HG03571 (cell line): ENCODE data around the gene ATRNL1.
"Not testable (repeated sequence)": the region's sequence is repeated elsewhere in the genome, so short reads cannot be mapped to it uniquely, and the experiment has no call there.

Experiments
- ATAC-seq: cut with Tn5 transposase; IDR thresholded peaks from one replicate; pipeline ENCODE4 v1.9.1; 2021; ENCODE audit not compliant: unreplicated experiment

The ATRNL1 gene

DNA sequence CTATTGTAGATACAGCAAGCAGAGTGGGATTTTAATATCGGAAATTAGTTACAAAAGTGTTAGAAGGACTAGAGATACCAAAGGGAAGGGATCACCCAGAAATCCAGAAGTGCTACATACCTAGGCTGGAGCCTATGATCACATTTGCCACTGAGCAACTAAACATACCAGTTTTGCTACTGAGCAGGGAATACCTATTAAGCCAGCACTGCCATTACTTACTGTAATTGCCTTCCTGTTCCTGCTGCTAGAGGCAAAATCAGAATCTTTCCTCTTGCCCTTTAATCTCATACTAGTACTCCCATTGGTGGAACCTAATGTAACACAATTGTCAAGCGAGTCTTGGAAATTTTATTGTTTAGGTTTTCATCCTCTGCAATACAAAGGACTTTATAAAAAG, 121.7 kb downstream of the ATRNL1 start:
- ATAC-seq = no peak

DNA sequence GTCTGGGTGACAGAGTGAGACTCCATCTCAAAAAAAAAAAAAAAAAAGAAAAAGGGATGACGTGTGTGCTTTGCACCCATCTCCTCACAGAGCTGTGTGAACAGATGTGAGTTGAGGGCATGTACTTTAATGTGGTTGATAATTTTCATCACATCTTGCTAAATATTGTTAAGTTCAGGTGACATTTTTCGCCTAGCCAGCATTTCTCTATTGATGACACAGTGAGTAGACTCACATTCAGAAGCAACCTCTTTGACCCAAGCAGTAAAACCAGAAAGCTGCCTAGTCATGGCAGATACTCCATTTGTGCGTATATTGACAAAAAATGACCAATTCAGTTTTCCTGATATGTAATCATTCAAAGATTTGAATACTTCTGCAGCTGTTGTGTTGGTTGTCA, 126.0 kb downstream of the ATRNL1 start:
- ATAC-seq = no peak

DNA sequence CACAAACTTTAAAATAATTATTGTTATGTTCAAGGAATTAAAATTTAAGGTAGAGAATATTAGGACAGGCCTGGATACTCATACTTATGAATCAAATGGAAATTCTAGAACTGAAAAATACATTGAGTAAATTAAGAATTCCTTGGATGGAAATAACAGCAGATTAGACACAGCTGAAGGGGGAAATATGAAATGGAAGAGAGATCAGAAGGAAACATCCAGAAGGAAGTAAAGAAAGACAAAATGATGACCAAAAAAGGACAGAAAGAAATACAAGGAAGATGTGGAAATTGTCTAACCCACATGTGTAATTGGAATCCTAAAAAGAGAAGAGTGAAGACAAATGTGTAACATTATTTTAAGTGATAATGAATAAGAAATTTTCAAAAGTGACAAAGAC, 128.9 kb downstream of the ATRNL1 start:
- no peak for ATAC-seq

DNA sequence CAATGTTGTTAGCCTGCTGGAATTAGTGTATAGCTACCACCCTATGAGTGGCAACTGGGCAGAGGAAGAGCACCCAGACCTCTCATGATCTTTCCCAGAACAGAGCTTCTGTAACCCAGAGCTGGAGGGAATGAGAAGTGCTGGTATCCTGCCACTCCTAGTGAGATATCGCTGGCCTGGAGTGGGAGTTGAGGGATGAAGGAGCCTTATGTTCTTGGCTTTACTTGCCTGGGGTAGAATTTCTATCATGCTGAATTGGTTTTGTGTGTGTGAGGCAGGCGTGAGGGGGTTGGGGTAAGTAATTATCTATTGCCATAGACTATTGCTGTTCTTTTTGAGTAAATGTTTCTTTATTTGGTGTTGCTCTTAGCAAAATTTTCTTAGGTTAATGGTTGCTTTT, 146.6 kb downstream of the ATRNL1 start:
- no peak for ATAC-seq

DNA sequence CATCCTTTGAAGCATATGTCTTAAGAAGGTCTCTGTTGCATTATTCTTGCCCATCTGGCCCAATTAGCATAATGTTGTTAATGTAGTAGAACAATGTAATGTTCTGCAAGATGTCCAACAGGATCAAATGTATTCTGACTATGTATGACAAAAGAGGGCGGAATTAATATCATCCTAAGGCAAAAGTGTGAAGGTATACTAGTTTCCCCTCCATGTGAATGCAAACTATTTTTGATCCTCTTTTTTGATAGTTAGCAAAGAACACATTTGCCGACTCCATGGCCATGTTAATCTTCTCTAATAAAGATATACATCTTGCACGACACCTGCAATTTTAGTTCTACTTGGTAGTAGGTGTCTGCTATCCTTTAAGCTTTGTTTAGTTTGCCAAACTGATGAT, 157.6 kb downstream of the ATRNL1 start:
- ATAC-seq = no peak

DNA sequence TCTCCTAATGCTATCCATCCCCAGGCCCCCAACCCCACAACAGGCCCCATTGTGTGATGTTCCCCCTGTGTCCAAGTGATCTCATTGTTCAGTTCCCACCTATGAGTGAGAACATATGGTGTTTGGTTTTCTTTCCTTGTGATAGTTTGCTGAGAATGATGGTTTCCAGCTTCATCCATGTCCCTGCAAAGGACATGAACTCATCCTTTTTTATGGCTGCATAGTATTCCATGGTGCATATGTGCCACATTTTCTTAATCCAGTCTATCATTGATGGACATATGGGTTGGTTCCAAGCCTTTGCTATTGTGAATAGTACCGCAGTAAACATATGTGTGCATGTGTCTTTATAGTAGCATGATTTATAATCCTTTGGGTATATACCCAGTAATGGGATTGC, 160.6 kb downstream of the ATRNL1 start:
- not testable (repeated sequence) for ATAC-seq

DNA sequence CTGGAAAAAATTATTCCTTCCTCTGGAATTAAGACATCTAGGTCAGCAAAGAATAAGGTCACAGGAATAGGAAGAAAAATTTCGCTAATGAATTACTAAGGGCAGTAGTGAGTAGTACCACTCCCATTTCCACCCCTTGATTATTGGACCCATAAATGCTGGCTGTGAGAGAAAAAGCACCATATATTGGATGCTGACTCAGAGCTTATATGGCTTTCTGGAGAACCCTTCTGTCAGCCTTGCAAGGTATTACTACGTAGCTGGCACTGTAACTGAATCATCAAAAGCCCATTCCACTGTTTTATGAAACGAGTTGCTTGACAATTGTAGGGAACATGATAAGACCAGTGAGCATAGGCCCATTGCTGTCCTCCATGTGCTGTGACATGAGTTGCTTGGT, 179.3 kb downstream of the ATRNL1 start:
- no peak for ATAC-seq

DNA sequence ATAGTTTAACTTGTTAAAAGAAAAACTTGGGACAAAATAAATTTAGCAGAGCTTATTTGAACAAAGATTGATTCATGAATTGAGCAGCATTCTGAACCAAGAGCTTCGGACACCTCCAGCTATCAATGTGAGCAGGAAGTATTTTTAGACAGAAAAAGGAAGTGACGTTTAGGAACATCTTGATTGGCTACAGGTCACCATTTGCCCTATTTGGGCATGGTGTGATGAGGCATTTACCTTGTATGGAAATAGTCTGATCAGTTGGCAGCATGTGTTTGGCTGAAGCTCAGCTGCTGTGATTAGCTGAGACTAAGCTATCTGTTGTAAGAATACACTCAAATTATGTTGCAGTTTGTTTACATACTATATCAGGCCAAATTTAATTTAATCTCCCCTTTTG, 185.1 kb downstream of the ATRNL1 start:
- ATAC-seq = no peak

DNA sequence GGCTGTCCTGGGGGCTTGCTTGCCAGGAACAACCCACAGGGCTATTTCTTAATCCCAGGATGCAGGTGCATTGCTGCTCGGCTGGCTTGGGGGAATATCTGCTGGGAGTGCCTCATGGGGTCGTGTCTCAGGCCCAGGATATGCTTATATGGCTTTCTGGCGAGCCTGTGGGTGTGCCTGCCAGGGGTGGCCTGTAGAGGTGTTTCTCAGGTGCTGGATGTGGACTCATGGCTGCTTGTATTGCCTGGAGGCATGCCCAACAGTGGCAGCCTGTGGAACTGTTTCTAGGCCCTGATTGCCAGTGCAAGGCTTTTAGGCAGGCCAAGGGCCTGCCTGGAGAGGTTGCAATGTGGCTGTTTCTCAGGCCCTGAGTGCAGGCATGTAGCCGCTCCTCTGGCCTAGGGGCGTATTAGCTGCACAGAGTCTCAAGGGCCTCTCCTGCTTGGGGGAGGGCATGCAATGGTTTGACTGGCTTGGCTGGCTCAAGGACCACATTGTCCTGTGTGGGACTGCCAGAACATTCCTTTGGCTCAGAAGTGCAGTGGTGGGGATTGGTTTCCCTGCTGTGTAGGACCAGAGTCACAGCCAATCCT, 202.1 kb downstream of the ATRNL1 start:
- no peak for ATAC-seq

DNA sequence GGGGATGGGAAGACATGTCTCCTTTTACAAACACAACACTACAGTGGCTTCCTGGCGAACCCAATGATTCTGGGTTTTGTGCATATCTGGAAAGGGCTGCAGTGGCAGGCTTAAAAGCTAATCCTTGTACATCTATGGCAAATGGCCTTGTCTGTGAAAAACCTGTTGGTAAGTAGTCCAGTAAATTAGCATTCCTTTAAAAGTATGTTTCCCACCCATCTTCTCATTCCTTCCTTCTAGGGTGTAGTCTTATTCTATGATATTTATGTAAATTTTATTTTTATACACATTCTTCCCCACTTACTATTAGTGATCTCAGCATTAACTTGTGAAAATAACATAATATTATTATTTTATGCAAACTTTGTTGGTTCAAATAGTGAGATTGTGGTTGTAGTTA, 206.9 kb downstream of the ATRNL1 start:
- no peak for ATAC-seq

DNA sequence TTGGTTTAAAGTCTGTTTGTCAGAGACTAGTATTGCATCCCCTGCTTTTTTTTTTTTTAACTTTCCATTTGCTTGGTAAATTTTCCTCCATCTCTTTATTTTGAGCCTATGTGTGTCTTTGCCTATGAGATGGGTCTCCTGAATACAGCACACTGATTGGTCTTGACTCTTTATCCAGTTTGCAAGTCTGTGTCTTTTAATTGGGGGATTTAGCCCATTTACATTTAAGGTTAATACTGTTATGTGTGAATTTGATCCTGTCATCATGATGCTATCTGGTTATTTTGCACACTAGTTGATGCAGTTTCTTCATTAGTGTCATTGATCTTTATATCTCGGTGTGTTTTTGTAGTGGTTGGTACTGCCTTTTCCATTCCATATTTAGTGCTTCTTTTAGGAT, 226.5 kb downstream of the ATRNL1 start:
- not testable (repeated sequence) for ATAC-seq

DNA sequence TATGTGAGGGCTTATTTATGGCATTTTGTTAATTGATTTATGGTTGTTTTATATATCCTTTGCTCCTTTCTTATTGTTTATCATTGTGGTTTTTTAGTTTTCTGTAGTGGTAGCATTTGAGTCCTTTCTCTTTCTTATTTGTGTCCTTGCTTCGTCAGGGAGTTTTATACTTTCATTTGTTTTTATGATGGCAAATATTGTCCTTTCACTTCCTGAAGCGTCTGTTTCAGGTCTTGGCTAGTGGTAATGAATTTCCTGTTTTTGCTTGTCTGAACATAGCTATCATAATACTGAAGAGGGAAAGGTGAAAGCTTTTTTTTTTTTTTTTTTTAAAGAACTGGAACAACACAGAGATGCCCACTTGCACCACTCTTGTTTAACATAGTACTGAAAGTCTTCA, 228.2 kb downstream of the ATRNL1 start:
- no peak for ATAC-seq

DNA sequence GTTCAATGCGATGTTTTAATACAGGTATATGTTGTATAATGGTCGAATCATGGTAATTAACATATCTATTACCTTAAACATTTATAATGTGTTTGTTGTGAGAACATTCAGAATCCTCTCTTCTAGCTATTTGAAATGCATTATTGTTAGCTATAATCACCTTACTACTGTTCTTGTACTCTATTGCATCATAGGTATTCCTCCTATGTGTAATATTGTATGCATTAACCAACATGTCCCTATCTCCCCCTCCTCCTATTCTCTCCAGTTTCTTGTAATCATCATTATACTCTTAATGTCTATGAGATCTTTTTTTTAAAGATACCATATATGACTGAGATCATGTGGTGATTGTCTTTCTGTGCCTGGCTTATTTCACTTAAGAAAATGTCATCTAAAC, 235.2 kb downstream of the ATRNL1 start:
- ATAC-seq = no peak

DNA sequence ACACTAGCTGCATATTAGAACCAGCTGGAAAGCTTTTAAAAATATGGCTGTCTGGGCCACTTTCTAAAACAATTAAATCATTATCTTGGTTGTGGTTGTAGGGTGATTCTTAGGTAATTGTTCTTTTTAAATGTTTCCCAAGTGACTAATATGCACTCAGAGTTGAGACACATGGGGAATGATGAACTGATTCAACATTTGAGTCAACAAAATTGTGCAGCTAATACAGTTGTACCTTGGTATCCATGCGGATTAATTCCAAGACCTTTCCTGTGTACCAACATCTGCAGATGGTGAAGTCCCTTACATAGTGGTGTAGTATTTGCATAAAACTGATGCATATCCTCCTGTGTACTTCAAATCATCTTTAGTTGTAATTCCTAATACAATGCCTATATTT, 242.2 kb downstream of the ATRNL1 start:
- no peak for ATAC-seq

DNA sequence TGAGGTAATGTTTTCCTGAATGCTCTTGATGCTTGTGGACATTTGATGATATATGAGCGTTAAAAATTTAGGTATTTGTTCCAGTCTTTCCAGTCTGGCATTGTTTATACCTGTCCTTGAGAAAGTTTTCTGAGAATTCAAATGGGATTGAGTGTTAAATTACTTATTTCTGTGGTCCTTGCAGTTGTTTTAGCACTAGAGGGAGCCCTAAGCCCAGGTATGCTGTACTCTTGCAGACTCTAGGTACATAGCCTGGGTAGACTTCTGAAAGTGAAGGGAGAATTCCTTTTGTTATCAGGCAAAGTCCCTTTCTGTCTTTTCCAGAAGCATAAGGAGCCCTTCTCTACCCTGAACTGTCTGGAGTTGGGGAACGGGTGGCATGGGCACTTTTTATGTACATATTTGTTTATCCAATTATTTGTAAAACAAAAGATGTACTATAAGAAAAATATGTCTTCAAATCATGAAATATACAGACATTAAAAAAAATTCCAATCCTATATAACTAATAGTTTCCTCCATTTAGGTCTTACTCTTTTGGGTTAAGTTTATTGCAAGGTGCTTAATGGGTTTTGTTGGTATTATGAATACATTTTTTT, 262.1 kb downstream of the ATRNL1 start:
- ATAC-seq = peak; percentile 69

DNA sequence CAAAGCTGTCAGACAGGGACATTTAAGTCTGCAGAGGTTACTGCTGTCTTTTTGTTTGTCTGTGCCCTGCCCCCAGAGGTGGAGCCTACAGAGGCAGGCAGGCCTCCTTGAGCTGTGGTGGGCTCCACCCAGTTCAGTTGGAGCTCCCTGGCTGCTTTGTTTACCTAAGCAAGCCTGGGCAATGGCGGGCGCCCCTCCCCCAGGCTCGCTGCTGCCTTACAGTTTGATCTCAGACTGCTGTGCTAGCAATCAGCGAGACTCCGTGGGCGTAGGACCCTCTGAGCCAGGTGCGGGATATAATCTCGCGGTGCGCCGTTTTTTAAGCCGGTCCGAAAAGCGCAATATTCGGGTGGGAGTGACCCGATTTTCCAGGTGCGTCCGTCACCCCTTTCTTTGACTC, 274.8 kb downstream of the ATRNL1 start:
- ATAC-seq = not testable (repeated sequence)

DNA sequence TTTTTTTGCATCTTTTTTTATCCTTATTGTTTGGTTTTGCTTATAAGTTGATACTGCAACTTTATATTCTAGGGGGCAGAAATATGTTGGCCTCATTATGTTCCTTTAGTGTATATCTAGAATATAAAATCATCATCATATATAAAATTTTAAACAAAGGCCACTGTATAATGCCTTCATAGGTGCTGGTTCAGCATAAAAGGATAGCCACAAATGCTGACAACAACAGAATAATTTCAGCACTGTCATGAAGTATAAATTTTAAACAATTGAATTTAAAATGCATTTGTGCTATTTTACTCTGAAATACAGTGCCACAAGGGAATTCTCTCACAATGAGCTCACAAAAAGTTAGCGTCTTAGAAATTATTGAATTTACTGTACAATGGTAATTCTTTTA, 285.9 kb downstream of the ATRNL1 start:
- no peak for ATAC-seq

DNA sequence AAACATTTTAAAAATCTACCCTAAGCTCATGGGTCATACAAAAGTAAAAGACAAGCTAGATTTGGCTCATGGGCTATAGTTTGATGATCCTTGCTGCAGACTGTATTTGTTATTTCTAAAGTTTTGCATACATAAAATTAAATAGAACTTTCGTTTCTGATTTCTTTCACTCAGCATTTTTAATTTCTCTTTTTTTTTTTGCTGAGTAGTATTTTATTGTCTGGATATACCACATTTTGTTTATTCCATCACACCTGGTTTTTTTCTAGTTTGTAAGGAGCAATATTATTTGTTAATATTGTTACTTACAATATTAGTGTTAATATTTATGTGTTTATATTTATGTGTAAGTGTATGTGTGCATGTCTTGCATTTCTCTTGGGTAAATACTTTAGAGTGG, 291.5 kb downstream of the ATRNL1 start:
- no peak for ATAC-seq

DNA sequence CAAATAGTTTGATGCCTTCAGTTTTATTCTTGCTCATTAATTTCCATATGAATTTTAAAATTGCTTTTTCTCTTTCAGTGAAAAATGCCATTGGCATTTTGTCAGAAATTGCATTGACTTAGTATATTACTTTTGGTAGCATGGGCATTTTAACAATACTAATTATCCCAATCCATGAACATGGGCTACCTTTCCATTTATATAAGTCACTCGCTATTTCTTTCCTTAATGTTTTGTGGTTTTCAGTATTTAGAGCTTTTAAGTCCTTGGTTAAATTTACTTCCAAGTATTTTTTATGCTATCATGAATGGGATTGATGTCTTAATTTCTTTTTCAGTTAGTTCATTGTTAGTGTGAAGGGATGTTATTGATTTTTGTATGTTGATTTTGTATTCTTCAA, 297.4 kb downstream of the ATRNL1 start:
- no peak for ATAC-seq

DNA sequence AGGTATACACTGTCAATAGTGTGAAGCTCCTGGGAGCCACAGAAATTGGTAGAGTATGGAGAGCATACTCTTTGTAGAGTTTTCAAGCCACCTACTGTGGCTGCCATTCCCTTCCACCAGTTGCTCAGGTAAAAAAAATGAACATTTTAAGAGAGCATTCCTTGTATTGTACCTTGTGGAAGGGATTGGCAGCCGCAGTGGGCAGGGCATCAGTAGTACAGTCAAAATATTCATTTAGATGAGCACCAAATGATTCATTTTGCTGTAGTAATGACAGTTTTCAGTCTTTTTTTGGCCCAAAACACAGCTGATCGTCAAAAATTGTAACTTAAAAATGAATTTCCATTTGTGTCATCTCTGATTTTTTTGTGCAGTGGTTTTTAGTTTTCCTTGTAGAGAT, 304.9 kb downstream of the ATRNL1 start:
- no peak for ATAC-seq

DNA sequence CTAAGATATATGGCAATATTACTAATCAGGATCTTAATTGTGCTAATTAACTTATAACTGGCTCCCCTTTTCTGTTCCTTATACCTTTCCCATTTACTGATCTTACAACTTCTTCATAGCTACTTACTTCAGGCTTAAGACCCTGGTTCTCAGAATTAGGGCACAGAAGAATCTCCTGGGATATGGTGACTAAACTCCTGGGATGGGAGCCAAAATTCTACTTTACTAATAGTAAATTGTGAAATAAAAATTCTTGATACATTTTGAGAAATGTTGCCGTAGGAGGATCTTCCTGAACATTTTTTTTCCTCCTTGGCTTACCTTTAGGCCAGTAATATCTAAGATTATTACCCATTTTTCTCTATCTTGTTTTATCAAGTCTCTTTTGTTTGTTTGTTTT, 309.5 kb downstream of the ATRNL1 start:
- no peak for ATAC-seq

DNA sequence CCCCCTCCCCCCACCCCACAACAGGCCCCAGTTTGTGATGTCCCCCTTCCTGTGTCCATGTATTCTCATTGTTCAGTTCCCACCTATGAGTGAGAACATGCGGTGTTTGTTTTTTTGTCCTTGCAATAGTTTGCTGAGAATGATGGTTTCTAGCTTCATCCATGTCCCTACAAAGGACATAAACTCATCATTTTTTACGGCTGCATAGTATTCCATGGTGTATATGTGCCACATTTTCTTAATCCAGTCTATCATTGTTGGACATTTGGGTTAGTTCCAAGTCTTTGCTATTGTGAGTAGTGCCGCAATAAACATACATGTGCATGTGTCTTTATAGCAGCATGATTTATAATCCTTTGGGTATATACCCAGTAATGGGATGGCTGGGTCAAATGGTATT, 312.7 kb downstream of the ATRNL1 start:
- not testable (repeated sequence) for ATAC-seq

DNA sequence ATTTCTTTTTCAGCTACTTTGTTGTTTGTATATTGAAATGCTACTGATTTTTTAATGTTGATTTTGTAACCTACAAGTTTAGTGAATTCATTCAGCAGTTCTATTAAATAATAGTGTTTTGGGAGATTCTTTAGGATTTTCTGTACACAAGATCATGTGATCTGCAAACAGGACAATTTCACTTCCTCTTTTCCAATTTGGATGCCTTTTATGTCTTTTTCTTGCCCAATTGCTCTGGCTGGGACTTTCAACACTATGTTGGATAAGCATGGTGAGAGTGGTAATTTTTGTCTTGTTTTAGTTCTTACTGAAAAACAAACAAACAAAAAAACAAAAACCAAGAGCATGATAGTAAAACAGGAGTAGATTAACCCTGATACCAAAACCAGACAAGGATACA, 316.2 kb downstream of the ATRNL1 start:
- no peak for ATAC-seq
